Measurements from ENCODE around the gene LPP.

DNA sequence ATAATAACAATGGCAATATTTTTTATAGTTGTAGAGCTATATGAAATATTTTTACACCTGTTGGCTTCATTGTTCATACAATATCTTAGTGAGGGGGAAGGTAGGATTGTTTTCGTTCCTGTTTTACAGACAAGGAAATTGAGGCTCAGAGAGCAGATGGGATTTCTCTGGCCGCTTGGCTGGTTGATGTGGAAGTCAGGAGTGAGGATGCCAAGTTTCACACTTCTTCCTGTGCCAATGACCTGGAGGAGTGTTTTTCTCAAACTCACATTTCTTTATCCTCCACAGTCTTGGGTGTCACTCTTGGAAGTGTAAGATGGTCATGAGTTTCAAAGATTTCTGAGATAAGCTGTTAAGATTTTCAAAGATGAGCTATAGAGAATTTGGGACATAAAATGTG lies 50.6 kb downstream of the LPP start:
- no peak for TF ChIP-seq TAF1 (IDR thresholded peaks at IDR 0.05; ENCODE audit: borderline replicate concordance, insufficient read depth, low read length)
- no peak for TF ChIP-seq POLR2AphosphoS5 (IDR thresholded peaks at IDR 0.05; ENCODE audit: low read depth, low read length)
- TF ChIP-seq, protein P1, sequence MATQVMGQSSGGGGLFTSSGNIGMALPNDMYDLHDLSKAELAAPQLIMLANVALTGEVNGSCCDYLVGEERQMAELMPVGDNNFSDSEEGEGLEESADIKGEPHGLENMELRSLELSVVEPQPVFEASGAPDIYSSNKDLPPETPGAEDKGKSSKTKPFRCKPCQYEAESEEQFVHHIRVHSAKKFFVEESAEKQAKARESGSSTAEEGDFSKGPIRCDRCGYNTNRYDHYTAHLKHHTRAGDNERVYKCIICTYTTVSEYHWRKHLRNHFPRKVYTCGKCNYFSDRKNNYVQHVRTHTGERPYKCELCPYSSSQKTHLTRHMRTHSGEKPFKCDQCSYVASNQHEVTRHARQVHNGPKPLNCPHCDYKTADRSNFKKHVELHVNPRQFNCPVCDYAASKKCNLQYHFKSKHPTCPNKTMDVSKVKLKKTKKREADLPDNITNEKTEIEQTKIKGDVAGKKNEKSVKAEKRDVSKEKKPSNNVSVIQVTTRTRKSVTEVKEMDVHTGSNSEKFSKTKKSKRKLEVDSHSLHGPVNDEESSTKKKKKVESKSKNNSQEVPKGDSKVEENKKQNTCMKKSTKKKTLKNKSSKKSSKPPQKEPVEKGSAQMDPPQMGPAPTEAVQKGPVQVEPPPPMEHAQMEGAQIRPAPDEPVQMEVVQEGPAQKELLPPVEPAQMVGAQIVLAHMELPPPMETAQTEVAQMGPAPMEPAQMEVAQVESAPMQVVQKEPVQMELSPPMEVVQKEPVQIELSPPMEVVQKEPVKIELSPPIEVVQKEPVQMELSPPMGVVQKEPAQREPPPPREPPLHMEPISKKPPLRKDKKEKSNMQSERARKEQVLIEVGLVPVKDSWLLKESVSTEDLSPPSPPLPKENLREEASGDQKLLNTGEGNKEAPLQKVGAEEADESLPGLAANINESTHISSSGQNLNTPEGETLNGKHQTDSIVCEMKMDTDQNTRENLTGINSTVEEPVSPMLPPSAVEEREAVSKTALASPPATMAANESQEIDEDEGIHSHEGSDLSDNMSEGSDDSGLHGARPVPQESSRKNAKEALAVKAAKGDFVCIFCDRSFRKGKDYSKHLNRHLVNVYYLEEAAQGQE (IDR thresholded peaks at IDR 0.05; ENCODE audit: insufficient read depth in 1 of 2, low read depth in 2 of 2, low read length in 2 of 2) = no peak
- no peak for TF ChIP-seq SIN3A (IDR thresholded peaks at IDR 0.05; ENCODE audit: borderline replicate concordance, insufficient read depth, low read length)
